Neural cell (in vitro differentiated cells): ENCODE results near the gene SLC25A23. TPM values are rescaled to one million over a fixed set of nuclear protein-coding genes. Genes with fewer than 3 reads are reported as not detected.

Source experiments
- H2AFZ ChIP-seq: fragments of 200-600, 300-800 bp; sonication (generic), shearing (Covaris generic); 2 replicates; pipeline ENCODE4 v1.6.0; 2014; ENCODE audit warnings: low read depth, mild to moderate bottlenecking, antibody characterized with exemption, low read length, moderate library complexity
- H3F3A ChIP-seq: fragments of 200-600 bp; shearing (Covaris generic); 2 replicates; pipeline ENCODE4 v1.6.1; 2016; ENCODE audit warnings: mild to moderate bottlenecking, moderate library complexity, mixed read lengths, antibody characterized with exemption, low read length; ENCODE audit not compliant: insufficient read depth, poor library complexity, severe bottlenecking
- H3K27ac ChIP-seq: fragments of 200-600, 300-800 bp; sonication (generic), shearing (Covaris generic); 2 replicates; pipeline ENCODE4 v1.5.1; 2014; ENCODE audit warnings: mild to moderate bottlenecking, low read length, moderate library complexity
- H3K27me3 ChIP-seq: fragments of 300-800, 200-600 bp; sonication (generic), shearing (Covaris generic); 2 replicates; pipeline ENCODE4 v1.6.0; 2014; ENCODE audit warnings: mild to moderate bottlenecking, low read depth, low read length, moderate library complexity; ENCODE audit not compliant: insufficient read depth
- H3K36me3 ChIP-seq: fragments of 300-800, 200-600 bp; sonication (generic), shearing (Covaris generic); 2 replicates; pipeline ENCODE4 v1.5.1; 2014; ENCODE audit warnings: mild to moderate bottlenecking, antibody characterized with exemption, low read length, moderate library complexity; ENCODE audit not compliant: insufficient read depth
- H3K4me2 ChIP-seq: fragments of 300-800, 200-600 bp; sonication (generic), shearing (Covaris generic); 2 replicates; pipeline ENCODE4 v1.6.0; 2014; ENCODE audit warnings: mild to moderate bottlenecking, low read length
- H3K4me3 ChIP-seq: fragments of 300-800, 200-600 bp; sonication (generic), shearing (Covaris generic); 2 replicates; pipeline ENCODE4 v1.5.1; 2014; ENCODE audit warnings: mild to moderate bottlenecking, low read length, moderate library complexity
- H3K79me2 ChIP-seq: fragments of 200-600 bp; shearing (Covaris generic); replicated peaks from 2 replicates; pipeline ENCODE4 v1.6.0; 2014; ENCODE audit warnings: mild to moderate bottlenecking, low read length, moderate library complexity; ENCODE audit not compliant: insufficient read depth
- H3K9ac ChIP-seq: fragments of 300-800, 200-600 bp; sonication (generic), shearing (Covaris generic); 2 replicates; pipeline ENCODE4 v1.6.1; 2016; ENCODE audit warnings: mild to moderate bottlenecking, low read length, mixed read lengths
- H3K9me2 ChIP-seq: fragments of 200-600 bp; shearing (Covaris generic); 2 replicates; pipeline ENCODE4 v1.6.1; 2016; ENCODE audit warnings: mild to moderate bottlenecking, low read length, mixed read lengths; ENCODE audit not compliant: insufficient read depth
- H3K9me3 ChIP-seq: fragments of 200-600, 300-800 bp; sonication (generic), shearing (Covaris generic); 2 replicates; pipeline ENCODE4 v1.6.1; 2016; ENCODE audit warnings: mild to moderate bottlenecking, mixed run types, low read length, moderate library complexity, mixed read lengths
- H4K20me1 ChIP-seq: fragments of 200-600 bp; shearing (Covaris generic); 2 replicates; pipeline ENCODE4 v1.6.1; 2016; ENCODE audit warnings: mild to moderate bottlenecking, mixed run types; ENCODE audit not compliant: insufficient read depth
- CTCF ChIP-seq: fragments of 450-650 bp; IDR thresholded peaks from 2 replicates; pipeline ENCODE4 v1.5.1; 2014; ENCODE audit warnings: antibody characterized with exemption, mild to moderate bottlenecking, moderate library complexity; ENCODE audit not compliant: poor library complexity, severe bottlenecking
- EP300 ChIP-seq: fragments of 450-650 bp; conservative IDR thresholded peaks from 2 replicates; pipeline ENCODE4 v1.6.1; 2014; ENCODE audit warnings: antibody characterized with exemption, mild to moderate bottlenecking, moderate library complexity; ENCODE audit not compliant: poor library complexity, severe bottlenecking
- EZH2 ChIP-seq: fragments of 200-600, 300-800 bp; shearing (Covaris generic), sonication (generic); IDR thresholded peaks from 2 replicates; pipeline ENCODE4 v1.6.1; 2014; ENCODE audit warnings: antibody characterized with exemption, low read length, borderline replicate concordance, mild to moderate bottlenecking; ENCODE audit not compliant: insufficient read depth, poor library complexity, severe bottlenecking
- MXI1 ChIP-seq: fragments of 450-650 bp; conservative IDR thresholded peaks from 2 replicates; pipeline ENCODE4 v1.6.1; 2014; ENCODE audit warnings: antibody characterized with exemption, mild to moderate bottlenecking; ENCODE audit not compliant: poor library complexity, severe bottlenecking
- POLR2AphosphoS5 ChIP-seq: IDR thresholded peaks from 2 replicates; pipeline ENCODE4 v1.6.1; 2012
- RAD21 ChIP-seq: fragments of 450-650 bp; conservative IDR thresholded peaks from 2 replicates; pipeline ENCODE4 v1.6.1; 2014; ENCODE audit warnings: antibody characterized with exemption, mild to moderate bottlenecking, moderate library complexity
- REST ChIP-seq: IDR thresholded peaks from 2 replicates; pipeline ENCODE4 v1.6.1; 2012; ENCODE audit warnings: borderline replicate concordance
- SMC3 ChIP-seq: fragments of 450-650 bp; conservative IDR thresholded peaks from 2 replicates; pipeline ENCODE4 v1.6.1; 2014; ENCODE audit warnings: antibody characterized with exemption, mild to moderate bottlenecking, moderate library complexity; ENCODE audit not compliant: poor library complexity
- TAF1 ChIP-seq: IDR thresholded peaks from 2 replicates; pipeline ENCODE4 v1.6.1; 2012; ENCODE audit warnings: low read depth
- polyA plus RNA-seq: library from polyadenylated mRNA; depleted of rRNA; stranded (reverse); fragments of >200 nt; gene quantifications from 2 replicates; pipeline ENCODE4 v1.2.3, GENCODE V29; 2014

The SLC25A23 gene
- polyA plus RNA-seq, 1 donor from 2014 or later = 36.3 TPM

GRCh38 chr19:6472713-6473112, 13.1 kb upstream of the SLC25A23 start:
- Histone ChIP-seq H3K27ac (no peak overlapping the region), H3K27me3 (peaks cover 17% of the 10 kb centered on the region)

GRCh38 chr19:6471076-6471475, 11.5 kb upstream of the SLC25A23 start:
- no peak overlapping the region for H3K9ac ChIP-seq
- H4K20me1 ChIP-seq = no peaks in the 10 kb centered on the region
- no peak overlapping the region for H2AFZ ChIP-seq
- no peak overlapping the region for H3K4me2 ChIP-seq
- no peaks in the 10 kb centered on the region for H3K9me2 ChIP-seq
- no peak overlapping the region for H3K27ac ChIP-seq
- H3F3A ChIP-seq = no peaks in the 10 kb centered on the region
- no peaks in the 10 kb centered on the region for H3K79me2 ChIP-seq
- no peaks in the 10 kb centered on the region for H3K36me3 ChIP-seq
- no peak overlapping the region for H3K4me3 ChIP-seq
- H3K27me3 ChIP-seq = peaks cover 11% of the 10 kb centered on the region
- no peaks in the 10 kb centered on the region for H3K9me3 ChIP-seq
- no peak for TF ChIP-seq EZH2
- no peak for TF ChIP-seq REST
- TF ChIP-seq MXI1 = no peak
- no peak for TF ChIP-seq TAF1
- no peak for TF ChIP-seq RAD21
- TF ChIP-seq POLR2AphosphoS5 = no peak
- TF ChIP-seq CTCF = no peak

More at GRCh38 chr19:6472713-6473112, 13.1 kb upstream of the SLC25A23 start:
- Histone ChIP-seq H3K4me2 (no peak overlapping the region), H3K79me2 (no peaks in the 10 kb centered on the region), H3K36me3 (no peaks in the 10 kb centered on the region), H3K9ac (no peak overlapping the region), H4K20me1 (no peaks in the 10 kb centered on the region), H3K4me3 (no peak overlapping the region), H2AFZ (no peak overlapping the region), H3K9me2 (no peaks in the 10 kb centered on the region), H3F3A (no peaks in the 10 kb centered on the region), H3K9me3 (no peaks in the 10 kb centered on the region)
- no peak for TF ChIP-seq CTCF
- TF ChIP-seq TAF1 = no peak
- no peak for TF ChIP-seq SMC3
- no peak for TF ChIP-seq REST
- no peak for TF ChIP-seq RAD21
- no peak for TF ChIP-seq MXI1
- no peak for TF ChIP-seq EP300
- TF ChIP-seq EZH2 = no peak
- TF ChIP-seq POLR2AphosphoS5 = no peak
